ENCODE data around the gene LHFPL3. TPM values are rescaled to one million over a fixed set of nuclear protein-coding genes. Genes with fewer than 3 reads are reported as not detected.
"Not testable (repeated sequence)": the region's sequence is repeated elsewhere in the genome, so short reads cannot be mapped to it uniquely, and the experiment has no call there.

Gene LHFPL3
- total and polyA plus RNA-seq, 2 donors (not counting 1 experiment from before 2014, with no cell fraction given): not detected

DNA sequence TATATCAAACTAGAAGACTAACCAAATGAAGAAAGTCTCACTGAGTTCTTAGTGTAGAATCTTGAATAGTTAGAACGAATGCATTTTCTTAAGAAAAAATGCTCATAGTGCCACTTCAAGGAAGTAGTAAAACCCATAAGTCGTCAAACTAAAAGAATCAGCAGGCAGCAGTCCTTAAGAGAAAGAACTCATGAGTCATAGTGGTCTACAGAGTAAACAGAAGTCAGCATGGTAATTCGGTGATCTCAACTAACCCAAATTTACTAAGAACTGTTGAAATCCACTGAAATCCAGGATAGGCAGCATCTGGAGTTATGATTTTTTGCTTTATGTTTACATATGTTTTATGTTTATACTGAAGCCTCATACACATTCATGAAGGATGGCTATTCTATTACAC lies 256.2 kb downstream of the LHFPL3 start:
- H3K36me3 ChIP-seq (replicated peaks in 1 of 2; ENCODE audit: control extremely low read depth in 1 of 2, control insufficient read depth in 1 of 2, extremely low read depth in 1 of 2, insufficient read depth in 2 of 2, low read length in 1 of 2): no peaks in the 10 kb centered on the region
- H3K9ac ChIP-seq (ENCODE audit: low read length): no peak overlapping the region
- no peak overlapping the region for H3K4me2 ChIP-seq (replicated peaks; ENCODE audit: low read depth, low read length, poor library complexity, severe bottlenecking)
- H3K4me3 Mint-ChIP-seq: no peak overlapping the region
- ChIA-PET CTCF (no interaction called here), POLR2A (no interaction called here)
- no peak for ATAC-seq (ENCODE audit: low read depth)
- no peak overlapping the region for H2AFZ ChIP-seq (ENCODE audit: insufficient read depth, low read depth, low read length, poor library complexity, severe bottlenecking)
- H3K27ac Mint-ChIP-seq: no peak overlapping the region
- H3K9me3 Mint-ChIP-seq (ENCODE audit: insufficient read depth): peaks cover 5% of the 10 kb centered on the region
- intact Hi-C loops (cut with micrococcal nuclease): no loop called here
- TF ChIP-seq, protein P1, sequence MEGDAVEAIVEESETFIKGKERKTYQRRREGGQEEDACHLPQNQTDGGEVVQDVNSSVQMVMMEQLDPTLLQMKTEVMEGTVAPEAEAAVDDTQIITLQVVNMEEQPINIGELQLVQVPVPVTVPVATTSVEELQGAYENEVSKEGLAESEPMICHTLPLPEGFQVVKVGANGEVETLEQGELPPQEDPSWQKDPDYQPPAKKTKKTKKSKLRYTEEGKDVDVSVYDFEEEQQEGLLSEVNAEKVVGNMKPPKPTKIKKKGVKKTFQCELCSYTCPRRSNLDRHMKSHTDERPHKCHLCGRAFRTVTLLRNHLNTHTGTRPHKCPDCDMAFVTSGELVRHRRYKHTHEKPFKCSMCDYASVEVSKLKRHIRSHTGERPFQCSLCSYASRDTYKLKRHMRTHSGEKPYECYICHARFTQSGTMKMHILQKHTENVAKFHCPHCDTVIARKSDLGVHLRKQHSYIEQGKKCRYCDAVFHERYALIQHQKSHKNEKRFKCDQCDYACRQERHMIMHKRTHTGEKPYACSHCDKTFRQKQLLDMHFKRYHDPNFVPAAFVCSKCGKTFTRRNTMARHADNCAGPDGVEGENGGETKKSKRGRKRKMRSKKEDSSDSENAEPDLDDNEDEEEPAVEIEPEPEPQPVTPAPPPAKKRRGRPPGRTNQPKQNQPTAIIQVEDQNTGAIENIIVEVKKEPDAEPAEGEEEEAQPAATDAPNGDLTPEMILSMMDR (IDR thresholded peaks at IDR 0.05): no peak
- no peak for TF ChIP-seq EZH2 (IDR thresholded peaks at IDR 0.05; ENCODE audit: borderline replicate concordance, insufficient read depth, low read depth, low read length, poor library complexity, severe bottlenecking)
- no peaks in the 10 kb centered on the region for H3K27me3 ChIP-seq (replicated peaks in 1 of 4; ENCODE audit: control extremely low read depth in 1 of 4, control insufficient read depth in 3 of 4, insufficient read depth in 4 of 4, low read length in 3 of 4)
- no peaks in the 10 kb centered on the region for H3K27me3 Mint-ChIP-seq
- H3K4me1 ChIP-seq (ENCODE audit: control insufficient read depth in 2 of 2, insufficient read depth in 2 of 2, low read length in 2 of 2): no peaks in the 10 kb centered on the region
- no peaks in the 10 kb centered on the region for H3K79me2 ChIP-seq (ENCODE audit: control insufficient read depth, insufficient read depth, low read length)
- no peaks in the 10 kb centered on the region for H4K20me1 ChIP-seq (ENCODE audit: control insufficient read depth, insufficient read depth, low read length, poor library complexity, severe bottlenecking)
- H3K4me3 ChIP-seq (ENCODE audit: control extremely low read depth in 1 of 5, extremely low read depth in 1 of 5, insufficient read depth in 1 of 5, low read depth in 2 of 5, low read length in 4 of 5): no peak overlapping the region
- WGBS (ENCODE audit: insufficient coverage): 17% methylated on average over 1 of the region's 3 CpGs
- no peak overlapping the region for H3K27ac ChIP-seq (ENCODE audit: low read length in 2 of 2)
- no peak for DNase-seq
- no peaks in the 10 kb centered on the region for H3K9me3 ChIP-seq (ENCODE audit: control extremely low read depth in 1 of 3, control insufficient read depth in 2 of 3, insufficient read depth in 1 of 3, low read length in 2 of 3)
- H3K4me1 Mint-ChIP-seq: no peaks in the 10 kb centered on the region

DNA sequence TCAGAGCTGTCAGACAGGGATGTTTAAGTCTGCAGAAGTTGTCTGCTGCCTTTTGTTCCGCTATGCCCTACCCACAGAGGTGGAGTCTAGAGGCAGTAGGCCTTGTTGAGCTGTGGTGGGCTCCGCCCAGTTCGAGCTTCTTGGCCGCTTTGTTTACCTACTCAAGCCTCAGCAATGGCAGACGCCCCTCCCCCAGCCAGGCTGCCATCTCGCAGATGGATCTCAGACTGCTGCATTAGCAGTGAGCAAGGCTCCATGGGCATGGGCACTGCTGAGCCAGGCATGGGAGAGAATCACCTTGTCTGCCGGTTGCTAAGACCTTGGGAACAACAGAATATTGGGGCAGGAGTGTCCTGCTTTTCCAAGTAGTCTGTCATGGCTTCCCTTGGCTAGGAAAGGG lies 267.2 kb downstream of the LHFPL3 start:
- H3K4me2 ChIP-seq (replicated peaks; ENCODE audit: low read depth, low read length, poor library complexity, severe bottlenecking); H3K27me3 ChIP-seq (replicated peaks in 1 of 4; ENCODE audit: control extremely low read depth in 1 of 4, control insufficient read depth in 3 of 4, insufficient read depth in 4 of 4, low read length in 3 of 4); DNase-seq; H3K9ac ChIP-seq (ENCODE audit: low read length); H3K27me3 Mint-ChIP-seq; ATAC-seq (ENCODE audit: low read depth); H3K27ac Mint-ChIP-seq; POLR2A ChIA-PET; H3K9me3 Mint-ChIP-seq (ENCODE audit: insufficient read depth); H4K20me1 ChIP-seq (ENCODE audit: control insufficient read depth, insufficient read depth, low read length, poor library complexity, severe bottlenecking); H3K4me3 Mint-ChIP-seq; H3K79me2 ChIP-seq (ENCODE audit: control insufficient read depth, insufficient read depth, low read length); intact Hi-C loops (cut with micrococcal nuclease); H3K4me1 ChIP-seq (ENCODE audit: control insufficient read depth in 2 of 2, insufficient read depth in 2 of 2, low read length in 2 of 2); H3K36me3 ChIP-seq (replicated peaks in 1 of 2; ENCODE audit: control extremely low read depth in 1 of 2, control insufficient read depth in 1 of 2, extremely low read depth in 1 of 2, insufficient read depth in 2 of 2, low read length in 1 of 2); H3K4me1 Mint-ChIP-seq; H2AFZ ChIP-seq (ENCODE audit: insufficient read depth, low read depth, low read length, poor library complexity, severe bottlenecking); H3K27ac ChIP-seq (ENCODE audit: low read length in 2 of 2); H3K4me3 ChIP-seq (ENCODE audit: control extremely low read depth in 1 of 5, extremely low read depth in 1 of 5, insufficient read depth in 1 of 5, low read depth in 2 of 5, low read length in 4 of 5); CTCF ChIA-PET; H3K9me3 ChIP-seq (ENCODE audit: control extremely low read depth in 1 of 3, control insufficient read depth in 2 of 3, insufficient read depth in 1 of 3, low read length in 2 of 3): not testable (repeated sequence)
- WGBS (ENCODE audit: insufficient coverage): 86% methylated on average over 6 of the region's 7 CpGs

Data from B cell (primary cell).